GM12878 (cell line): ENCODE data around the gene SGTA. TPM values are rescaled to one million over a fixed set of nuclear protein-coding genes. Genes with fewer than 3 reads are reported as not detected.

Experiments used
- ATAC-seq: fragments of 200-7000 bp; cut with Tn5 transposase; 3 replicates; pipeline ENCODE4 v1.9.1; 2020; ENCODE audit warnings: mild to moderate bottlenecking, moderate library complexity
- BruUV-seq: library from RNA; stranded (reverse); fragments of 400-500 nt; replicated peaks from 2 replicates; lab custom pipeline; 2021; lab: Mats Ljungman, UMichigan
- CTCF ChIA-PET: fragments of 300-600 bp; sonication (Branson Sonifier 250); formaldehyde crosslinking; extraction: SDS; loops from one replicate; lab custom pipeline; 2021; ENCODE audit warnings: inconsistent platforms; lab: Yijun Ruan, JAX
- POLR2A ChIA-PET: fragments of 350-600 bp; formaldehyde crosslinking; extraction: SDS; loops from one replicate; lab custom pipeline; 2021; ENCODE audit warnings: inconsistent platforms; lab: Charles Lee
- RAD21 ChIA-PET: fragments of 300-600 bp; sonication (Branson Sonifier 250); formaldehyde crosslinking; loops from one replicate; lab custom pipeline; 2023; ENCODE audit warnings: antibody characterized with exemption; ENCODE audit not compliant: unreplicated experiment; lab: Charles Lee
- SMC1A ChIA-PET: fragments of 300-600 bp; sonication (Branson Sonifier 250); formaldehyde crosslinking; loops from one replicate; lab custom pipeline; 2023; ENCODE audit not compliant: unreplicated experiment, uncharacterized antibody; lab: Charles Lee
- DNase-seq: peaks from one replicate; pipeline ENCODE4 v3.0.0-alpha.2; 2011; ENCODE audit warnings: low read depth, low spot score
- FAIRE-seq: peaks from 3 replicates; lab custom pipeline; 2011; peaks lifted over from hg19 to GRCh38; lab: Jason Lieb, UNC
- H2AFZ ChIP-seq: 2 replicates; pipeline ENCODE4 v1.6.0; 2011; ENCODE audit warnings: low read depth, low read length, control low read depth; ENCODE audit not compliant: control insufficient read depth
- H3K27ac ChIP-seq: 2 replicates; pipeline ENCODE4 v1.5.1; 2011; ENCODE audit warnings: control low read depth; ENCODE audit not compliant: control insufficient read depth, insufficient read depth
- H3K27me3 ChIP-seq, 2 experiments: replicated peaks in 1 of 2; 2 replicates each; pipeline versions ENCODE4 v1.6.0 to v1.6.1; 2011; ENCODE audit warnings: low read length in 1 of 2; ENCODE audit not compliant: control insufficient read depth in 2 of 2, insufficient read depth in 2 of 2
- H3K36me3 ChIP-seq, 2 experiments: 2 replicates each; pipeline ENCODE4 v1.5.1; 2011; ENCODE audit warnings: low read length in 1 of 2; ENCODE audit not compliant: control insufficient read depth in 2 of 2, insufficient read depth in 2 of 2
- H3K4me1 ChIP-seq: 2 replicates; pipeline ENCODE4 v1.6.1; 2011; ENCODE audit warnings: mild to moderate bottlenecking, low read length, moderate library complexity, mixed read lengths; ENCODE audit not compliant: control insufficient read depth, insufficient read depth
- H3K4me2 ChIP-seq: 2 replicates; pipeline ENCODE4 v1.6.0; 2011; ENCODE audit warnings: control low read depth; ENCODE audit not compliant: control insufficient read depth, insufficient read depth
- H3K4me3 ChIP-seq: fragments of 200-600 bp; sonication (generic); 2 replicates; pipeline ENCODE4 v1.5.1; 2016
- H3K79me2 ChIP-seq: 2 replicates; pipeline ENCODE4 v1.6.0; 2011; ENCODE audit warnings: low read length; ENCODE audit not compliant: control insufficient read depth, insufficient read depth
- H3K9ac ChIP-seq: 2 replicates; pipeline ENCODE4 v1.8.0; 2011; ENCODE audit warnings: low read length, control low read depth, mixed read lengths; ENCODE audit not compliant: control insufficient read depth, insufficient read depth
- H3K9me3 ChIP-seq: replicated peaks from 3 replicates; pipeline ENCODE4 v1.5.1; 2011; ENCODE audit warnings: mild to moderate bottlenecking, low read length; ENCODE audit not compliant: control insufficient read depth, insufficient read depth
- H4K20me1 ChIP-seq: 2 replicates; pipeline ENCODE4 v1.6.0; 2011; ENCODE audit not compliant: control insufficient read depth, insufficient read depth
- HDAC6 ChIP-seq: fragments of 200-600 bp; sonication (generic); IDR thresholded peaks from one replicate; pipeline ENCODE4 v1.8.0; 2017; ENCODE audit warnings: antibody characterized with exemption; ENCODE audit not compliant: unreplicated experiment
- WGBS: methylation state at CpG from one replicate; pipeline ENCODE4 v1.1.6; 2016; ENCODE audit warnings: low lambda C conversion rate; ENCODE audit not compliant: insufficient replicate concordance, insufficient coverage; ENCODE audit errors: missing lambda C conversion rate; 5-methylcytosine and 5-hydroxymethylcytosine counted together
- in situ Hi-C: fragments of 300-500 bp; cut with MboI; formaldehyde crosslinking; loops from 9 replicates; pipeline ENCODE4 v1.14.3; 2018; ENCODE audit warnings: mixed read lengths
- intact Hi-C: fragments of 100-400 bp; cut with micrococcal nuclease; formaldehyde crosslinking; loops from one replicate; pipeline ENCODE4 v1.14.2; 2022; ENCODE audit not compliant: unreplicated experiment
- polyA plus RNA-seq, 11 experiments: library from polyadenylated mRNA; depleted of rRNA in 4 of 11; unstranded in 6 of 11; stranded (reverse) in 5 of 11; fragments of >200 nt; fragmentation: Nextera tagmentation in 4 of 11; fragmentation: Illumina TruSeq in 1 of 11; extraction: Ambion mirVana in 4 of 11; extraction: Trizol in 1 of 11; gene quantifications; 1 replicate in 1 of 11; 2 replicates in 10 of 11; pipeline versions ENCODE4 v1.2.1 to v1.2.3, GENCODE V29; 2011 to 2016; ENCODE audit warnings: inconsistent platforms in 2 of 11, missing spikeins in 2 of 11, low read depth in 1 of 11
- total RNA-seq, 4 experiments: library from RNA; depleted of rRNA in 3 of 4; stranded (reverse); fragments of >200 nt in 3 of 4; fragmentation: Illumina TruSeq in 1 of 4; extraction: Trizol in 1 of 4; gene quantifications; 2 replicates each; pipeline versions ENCODE4 v1.2.1 to v1.2.3, GENCODE V29; 2013 to 2021

The SGTA gene
- total and polyA plus RNA-seq, 10 of the 15 experiments (the other 5 are each of a cell fraction or from before 2014, with no cell fraction given), result 2.0 to 102 (median 48.2) TPM

GRCh38 chr19:2706251-2706650 lies 76.8 kb downstream of the SGTA start:
- CTCF ChIA-PET, result no interaction called here
- peaks cover 12% of the 10 kb centered on the region for H3K4me1 ChIP-seq
- FAIRE-seq (no peak), DNase-seq (no peak), ATAC-seq (no peak)
- intact Hi-C loops, result no loop called here
- POLR2A ChIA-PET, result no interaction called here
- WGBS, result 91% methylated on average over 5 of the region's 5 CpGs
- TF ChIP-seq HDAC6, result no peak
- H4K20me1 ChIP-seq, result no peaks in the 10 kb centered on the region
- H3K4me2 ChIP-seq, result no peak overlapping the region
- peaks cover 12% of the 10 kb centered on the region for H3K79me2 ChIP-seq
- no peak overlapping the region for H3K27ac ChIP-seq
- in situ Hi-C loops, result no loop called here
- BruUV-seq, result no TSS peak
- no peaks in the 10 kb centered on the region; the same call in 2 of the 3 replicates for H3K9me3 ChIP-seq
- no peak overlapping the region for H3K9ac ChIP-seq
- H2AFZ ChIP-seq, result no peak overlapping the region
- no peak overlapping the region for H3K4me3 ChIP-seq
- H3K36me3 ChIP-seq, result no peaks in the 10 kb centered on the region
- SMC1A ChIA-PET, result no interaction called here
- H3K27me3 ChIP-seq, result no peaks in the 10 kb centered on the region
- RAD21 ChIA-PET, result no interaction called here

Other genes with a start within 250 kb of the SGTA start
Only the 7 nearest of the 11 such genes appear.
- 2.7 and 3.8 TPM in 2 replicates for gene GNG7, start 80.6 kb downstream of the SGTA start, total RNA-seq (2014; rRNA removed)
- 5.3 and 5.4 TPM in 2 replicates for gene GNG7, start 80.6 kb downstream of the SGTA start, total RNA-seq (2014; rRNA removed; fragmentation: Illumina TruSeq; extraction: Trizol)
- 13.6 and 14.0 TPM in 2 replicates for gene GNG7, start 80.6 kb downstream of the SGTA start, total RNA-seq (2021)
- 1.8 and 1.9 TPM in 2 replicates for gene GNG7, start 80.6 kb downstream of the SGTA start, polyA plus RNA-seq (2011; rRNA removed)
- 6.9 and 7.8 TPM in 2 replicates for gene GNG7, start 80.6 kb downstream of the SGTA start, polyA plus RNA-seq (2014; fragmentation: Illumina TruSeq; extraction: Trizol)
- 1 to 10 TPM; 3.7 to 5.1 TPM for gene GNG7, start 80.6 kb downstream of the SGTA start, polyA plus RNA-seq (2014; fragmentation: Nextera tagmentation; extraction: Ambion mirVana)
- gene GNG7, start 80.6 kb downstream of the SGTA start, polyA plus RNA-seq (2014; rRNA removed), result 11.7 and 13.4 TPM in 2 replicates
- 10 to 100 TPM in 1 of 2 experiments, 1 to 10 TPM in 1; 9.8 to 10.6 TPM for gene GNG7, start 80.6 kb downstream of the SGTA start, polyA plus RNA-seq (2016; fragmentation: Nextera tagmentation; extraction: Ambion mirVana)
- gene DIRAS1, start 61.9 kb downstream of the SGTA start, total RNA-seq (2014; rRNA removed), result not detected in 2 replicates
- 0.09 TPM in 1 of 2 replicates, not detected in the other for gene DIRAS1, start 61.9 kb downstream of the SGTA start, total RNA-seq (2014; rRNA removed; fragmentation: Illumina TruSeq; extraction: Trizol)
- 0.18 and 0.48 TPM in 2 replicates for gene DIRAS1, start 61.9 kb downstream of the SGTA start, total RNA-seq (2021)
- gene DIRAS1, start 61.9 kb downstream of the SGTA start, polyA plus RNA-seq (2011; rRNA removed), result 0.03 and 0.05 TPM in 2 replicates
- 0.07 TPM in 1 of 2 replicates, not detected in the other for gene DIRAS1, start 61.9 kb downstream of the SGTA start, polyA plus RNA-seq (2014; fragmentation: Illumina TruSeq; extraction: Trizol)
- not detected for gene DIRAS1, start 61.9 kb downstream of the SGTA start, polyA plus RNA-seq (2014; fragmentation: Nextera tagmentation; extraction: Ambion mirVana)
- gene DIRAS1, start 61.9 kb downstream of the SGTA start, polyA plus RNA-seq (2014; rRNA removed), result 0.08 TPM in 1 of 2 replicates, not detected in the other
- under 1 TPM; 0.04 to 0.13 TPM for gene DIRAS1, start 61.9 kb downstream of the SGTA start, polyA plus RNA-seq (2016; fragmentation: Nextera tagmentation; extraction: Ambion mirVana)
- 46.0 and 50.2 TPM in 2 replicates for gene SLC39A3, start 43.3 kb downstream of the SGTA start, total RNA-seq (2014; rRNA removed)
- 31.2 and 33.7 TPM in 2 replicates for gene SLC39A3, start 43.3 kb downstream of the SGTA start, total RNA-seq (2014; rRNA removed; fragmentation: Illumina TruSeq; extraction: Trizol)
- 48.4 and 52.1 TPM in 2 replicates for gene SLC39A3, start 43.3 kb downstream of the SGTA start, total RNA-seq (2021)
- gene SLC39A3, start 43.3 kb downstream of the SGTA start, polyA plus RNA-seq (2011; rRNA removed), result 18.7 and 29.6 TPM in 2 replicates
- gene SLC39A3, start 43.3 kb downstream of the SGTA start, polyA plus RNA-seq (2014; fragmentation: Illumina TruSeq; extraction: Trizol), result 20.9 and 59.4 TPM in 2 replicates
- 1 to 10 TPM in 1 of 2 experiments, under 1 TPM in 1; 0.63 to 1.1 TPM for gene SLC39A3, start 43.3 kb downstream of the SGTA start, polyA plus RNA-seq (2014; fragmentation: Nextera tagmentation; extraction: Ambion mirVana)
- gene SLC39A3, start 43.3 kb downstream of the SGTA start, polyA plus RNA-seq (2014; rRNA removed), result 54.5 and 54.9 TPM in 2 replicates
- 10 to 100 TPM; 58.7 to 67.1 TPM for gene SLC39A3, start 43.3 kb downstream of the SGTA start, polyA plus RNA-seq (2016; fragmentation: Nextera tagmentation; extraction: Ambion mirVana)
- gene THOP1, start 2.2 kb upstream of the SGTA start, total RNA-seq (2014; rRNA removed), result 260 and 270 TPM in 2 replicates
- 75.9 and 77.5 TPM in 2 replicates for gene THOP1, start 2.2 kb upstream of the SGTA start, total RNA-seq (2014; rRNA removed; fragmentation: Illumina TruSeq; extraction: Trizol)
- 217 and 220 TPM in 2 replicates for gene THOP1, start 2.2 kb upstream of the SGTA start, total RNA-seq (2021)
- gene THOP1, start 2.2 kb upstream of the SGTA start, polyA plus RNA-seq (2011; rRNA removed), result 72.8 and 137 TPM in 2 replicates
- 36.0 and 76.8 TPM in 2 replicates for gene THOP1, start 2.2 kb upstream of the SGTA start, polyA plus RNA-seq (2014; fragmentation: Illumina TruSeq; extraction: Trizol)
- gene THOP1, start 2.2 kb upstream of the SGTA start, polyA plus RNA-seq (2014; fragmentation: Nextera tagmentation; extraction: Ambion mirVana), result 1 to 10 TPM; 1.9 to 3.8 TPM
- gene THOP1, start 2.2 kb upstream of the SGTA start, polyA plus RNA-seq (2014; rRNA removed), result 200 and 240 TPM in 2 replicates
- gene THOP1, start 2.2 kb upstream of the SGTA start, polyA plus RNA-seq (2016; fragmentation: Nextera tagmentation; extraction: Ambion mirVana), result 100 to 1,000 TPM; 220 to 241 TPM
- gene ZNF554, start 36.6 kb upstream of the SGTA start, total RNA-seq (2014; rRNA removed), result 1.7 and 2.1 TPM in 2 replicates
- gene ZNF554, start 36.6 kb upstream of the SGTA start, total RNA-seq (2014; rRNA removed; fragmentation: Illumina TruSeq; extraction: Trizol), result 1.5 and 1.8 TPM in 2 replicates
- gene ZNF554, start 36.6 kb upstream of the SGTA start, total RNA-seq (2021), result 1.7 TPM in 2 replicates
- 1.3 and 1.7 TPM in 2 replicates for gene ZNF554, start 36.6 kb upstream of the SGTA start, polyA plus RNA-seq (2011; rRNA removed)
- gene ZNF554, start 36.6 kb upstream of the SGTA start, polyA plus RNA-seq (2014; fragmentation: Illumina TruSeq; extraction: Trizol), result 1.2 and 1.4 TPM in 2 replicates
- under 1 TPM; 0.19 to 0.38 TPM for gene ZNF554, start 36.6 kb upstream of the SGTA start, polyA plus RNA-seq (2014; fragmentation: Nextera tagmentation; extraction: Ambion mirVana)
- 0.96 and 1.3 TPM in 2 replicates for gene ZNF554, start 36.6 kb upstream of the SGTA start, polyA plus RNA-seq (2014; rRNA removed)
- 1 to 10 TPM; 1.2 to 1.4 TPM for gene ZNF554, start 36.6 kb upstream of the SGTA start, polyA plus RNA-seq (2016; fragmentation: Nextera tagmentation; extraction: Ambion mirVana)
- 0.62 and 0.71 TPM in 2 replicates for gene ZNF555, start 58.2 kb upstream of the SGTA start, total RNA-seq (2014; rRNA removed)
- 1.6 and 1.7 TPM in 2 replicates for gene ZNF555, start 58.2 kb upstream of the SGTA start, total RNA-seq (2014; rRNA removed; fragmentation: Illumina TruSeq; extraction: Trizol)
- 0.90 and 1.2 TPM in 2 replicates for gene ZNF555, start 58.2 kb upstream of the SGTA start, total RNA-seq (2021)
- 1.9 and 2.8 TPM in 2 replicates for gene ZNF555, start 58.2 kb upstream of the SGTA start, polyA plus RNA-seq (2011; rRNA removed)
- gene ZNF555, start 58.2 kb upstream of the SGTA start, polyA plus RNA-seq (2014; fragmentation: Illumina TruSeq; extraction: Trizol), result 1.3 and 1.5 TPM in 2 replicates
- 1 to 10 TPM in 1 of 2 experiments, under 1 TPM in 1; 0.68 to 1.7 TPM for gene ZNF555, start 58.2 kb upstream of the SGTA start, polyA plus RNA-seq (2014; fragmentation: Nextera tagmentation; extraction: Ambion mirVana)
- gene ZNF555, start 58.2 kb upstream of the SGTA start, polyA plus RNA-seq (2014; rRNA removed), result 0.58 and 1.0 TPM in 2 replicates
- 1 to 10 TPM; 1.2 to 1.4 TPM for gene ZNF555, start 58.2 kb upstream of the SGTA start, polyA plus RNA-seq (2016; fragmentation: Nextera tagmentation; extraction: Ambion mirVana)
- not detected in 2 replicates for gene ZNF556, start 84.1 kb upstream of the SGTA start, total RNA-seq (2014; rRNA removed)
- gene ZNF556, start 84.1 kb upstream of the SGTA start, total RNA-seq (2014; rRNA removed; fragmentation: Illumina TruSeq; extraction: Trizol), result not detected in 2 replicates
- gene ZNF556, start 84.1 kb upstream of the SGTA start, total RNA-seq (2021), result not detected in 2 replicates
- not detected in 2 replicates for gene ZNF556, start 84.1 kb upstream of the SGTA start, polyA plus RNA-seq (2011; rRNA removed)
- 0.25 TPM in 1 of 2 replicates, not detected in the other for gene ZNF556, start 84.1 kb upstream of the SGTA start, polyA plus RNA-seq (2014; fragmentation: Illumina TruSeq; extraction: Trizol)
- not detected for gene ZNF556, start 84.1 kb upstream of the SGTA start, polyA plus RNA-seq (2014; fragmentation: Nextera tagmentation; extraction: Ambion mirVana)
- not detected in 2 replicates for gene ZNF556, start 84.1 kb upstream of the SGTA start, polyA plus RNA-seq (2014; rRNA removed)
- not detected for gene ZNF556, start 84.1 kb upstream of the SGTA start, polyA plus RNA-seq (2016; fragmentation: Nextera tagmentation; extraction: Ambion mirVana)